Activated CD4-positive, alpha-beta T cell treated with anti-CD3 and anti-CD28 coated beads for 48 hours (primary cell): ENCODE results near the gene SCRT2.

Experiments used
- DNase-seq: peaks from one replicate; pipeline ENCODE4 v3.0.0-alpha.2; 2020

The SCRT2 gene

GRCh38 chr20:669573-669972, 6.0 kb downstream of the SCRT2 start:
- no peak for DNase-seq

DNA sequence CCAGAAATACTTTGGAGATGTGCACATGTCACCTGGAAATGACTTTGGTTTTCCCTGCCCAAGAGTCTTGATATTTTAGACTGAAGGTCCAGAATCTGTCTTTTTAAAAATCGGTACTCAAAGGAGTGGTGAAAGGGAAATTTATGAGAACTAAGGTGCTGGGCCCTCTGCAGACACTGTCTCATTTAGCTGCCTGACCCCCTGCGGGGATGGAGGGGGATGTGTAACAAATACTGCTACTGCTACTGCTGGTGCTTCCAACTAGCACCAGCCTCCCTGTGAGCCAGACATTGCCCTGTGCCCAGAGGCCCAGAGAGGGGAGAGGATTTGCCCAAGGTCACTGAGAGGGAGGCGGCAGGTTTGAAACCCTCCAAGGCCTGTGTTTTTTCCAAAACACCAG, 7.0 kb downstream of the SCRT2 start:
- DNase-seq = no peak

- no peak for DNase-seq
These were observed 7.6 kb downstream of the SCRT2 start for GRCh38 chr20:668050-668449.

GRCh38 chr20:667351-668034, 8.1 kb downstream of the SCRT2 start:
- peak; percentile 77 for DNase-seq

DNA sequence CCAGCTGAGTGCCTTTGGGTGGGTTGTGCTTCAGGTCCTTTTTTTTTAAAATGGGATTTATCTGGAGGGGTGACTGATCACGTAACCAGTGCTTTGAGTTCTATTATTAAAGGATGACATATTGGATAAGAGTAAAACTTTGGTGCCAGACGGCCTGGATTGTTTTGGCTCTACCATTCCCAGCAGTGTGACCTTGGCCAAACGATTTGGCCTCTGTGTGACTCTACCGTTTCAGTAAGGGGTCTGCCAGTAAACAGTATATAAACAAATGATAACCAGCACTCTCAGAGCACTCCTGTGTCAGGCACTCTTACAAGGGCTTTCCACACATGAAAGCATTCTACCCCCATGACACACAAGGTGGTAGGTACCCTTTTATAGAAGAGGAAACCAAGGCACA, 8.7 kb downstream of the SCRT2 start:
- no peak for DNase-seq

DNA sequence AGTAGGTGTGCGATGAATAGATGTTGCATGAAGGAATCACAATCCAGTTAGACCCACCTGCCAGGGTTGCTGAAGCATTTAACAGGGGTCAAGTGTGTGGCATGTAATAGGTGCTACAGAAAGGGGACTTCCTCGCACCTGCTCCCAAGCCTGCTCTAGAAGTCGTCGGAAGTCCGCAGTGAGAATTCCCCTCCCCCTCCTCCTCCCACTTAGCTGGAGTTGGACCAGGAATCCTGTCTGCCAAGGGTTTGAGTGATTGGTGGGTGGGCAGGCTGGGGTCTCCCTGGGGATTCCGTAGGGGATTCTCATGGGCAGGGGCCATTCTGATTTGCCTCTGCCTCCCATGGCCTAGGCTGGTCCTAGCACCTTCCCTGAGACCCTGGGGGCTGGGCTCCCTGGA, 10.3 kb downstream of the SCRT2 start:
- DNase-seq = no peak

DNA sequence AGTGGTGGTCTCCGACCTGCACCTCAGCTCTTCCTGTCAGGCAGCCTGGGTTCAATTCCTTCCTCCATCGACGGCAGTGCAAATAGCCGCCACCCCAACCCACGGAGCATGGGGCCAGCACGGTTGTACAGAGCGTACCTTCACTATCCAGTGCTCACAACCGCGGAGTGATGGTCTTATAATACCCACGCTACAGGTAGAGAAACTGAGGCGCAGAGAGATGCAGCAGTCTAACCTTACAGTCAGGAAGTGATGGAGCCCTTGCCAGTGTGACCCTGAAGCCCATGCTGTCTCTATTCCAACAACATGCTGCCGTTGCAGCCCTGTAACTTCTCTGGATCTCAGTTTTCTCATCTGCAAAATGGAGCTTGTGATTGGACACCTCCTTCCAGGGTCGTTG, 11.0 kb downstream of the SCRT2 start:
- DNase-seq = no peak

- DNase-seq = no peak
These were observed 11.5 kb downstream of the SCRT2 start for GRCh38 chr20:664151-664550.

GRCh38 chr20:663315-664090, 12.1 kb downstream of the SCRT2 start:
- DNase-seq = peak; percentile 51

DNA sequence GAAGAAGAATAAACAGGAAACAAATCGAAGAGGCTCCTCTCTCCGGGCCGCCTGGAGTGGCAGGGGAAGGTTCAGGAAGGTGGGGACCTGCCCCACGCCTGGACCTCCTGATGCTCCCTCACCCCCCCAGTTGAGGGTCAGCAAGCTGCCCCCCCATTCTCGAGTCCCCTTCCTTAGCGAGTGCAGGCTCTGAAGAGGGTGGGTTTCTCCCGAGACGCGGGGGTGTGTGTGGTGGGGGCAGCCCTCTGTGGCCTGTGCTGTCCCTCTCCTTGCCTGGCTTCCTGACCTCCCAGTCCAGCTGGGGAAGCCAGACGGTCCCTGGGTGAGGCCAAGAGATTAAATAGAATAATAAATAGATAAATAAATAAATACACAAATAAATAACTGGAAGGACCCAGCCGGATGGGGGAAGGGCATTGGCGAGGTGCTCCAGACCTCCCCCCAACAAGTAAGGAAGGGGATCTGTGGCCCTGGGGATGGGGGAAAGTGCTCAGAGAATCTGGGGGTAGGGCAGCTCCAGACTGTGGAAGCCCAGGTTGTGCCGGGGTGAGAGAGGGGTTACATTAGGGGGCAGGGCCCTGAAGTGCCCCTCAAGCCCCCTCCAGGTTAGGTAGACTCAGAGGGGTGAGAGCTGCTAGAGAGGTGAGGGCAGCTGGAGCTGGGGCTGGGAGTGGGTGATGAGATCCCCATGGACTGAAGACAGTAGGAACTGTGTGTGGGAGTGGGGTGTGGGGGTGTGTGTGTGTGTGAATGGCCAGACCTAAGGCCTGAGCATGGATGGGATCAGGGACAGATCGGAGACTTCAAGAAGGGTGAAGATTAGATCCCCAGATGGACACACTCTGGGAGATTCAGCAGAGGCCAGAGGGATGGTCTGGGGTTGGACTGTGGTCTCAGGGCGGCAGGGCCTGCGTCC, 13.1 kb downstream of the SCRT2 start:
- no peak for DNase-seq

- no peak for DNase-seq
These were observed 13.9 kb downstream of the SCRT2 start for GRCh38 chr20:661474-662270.

DNA sequence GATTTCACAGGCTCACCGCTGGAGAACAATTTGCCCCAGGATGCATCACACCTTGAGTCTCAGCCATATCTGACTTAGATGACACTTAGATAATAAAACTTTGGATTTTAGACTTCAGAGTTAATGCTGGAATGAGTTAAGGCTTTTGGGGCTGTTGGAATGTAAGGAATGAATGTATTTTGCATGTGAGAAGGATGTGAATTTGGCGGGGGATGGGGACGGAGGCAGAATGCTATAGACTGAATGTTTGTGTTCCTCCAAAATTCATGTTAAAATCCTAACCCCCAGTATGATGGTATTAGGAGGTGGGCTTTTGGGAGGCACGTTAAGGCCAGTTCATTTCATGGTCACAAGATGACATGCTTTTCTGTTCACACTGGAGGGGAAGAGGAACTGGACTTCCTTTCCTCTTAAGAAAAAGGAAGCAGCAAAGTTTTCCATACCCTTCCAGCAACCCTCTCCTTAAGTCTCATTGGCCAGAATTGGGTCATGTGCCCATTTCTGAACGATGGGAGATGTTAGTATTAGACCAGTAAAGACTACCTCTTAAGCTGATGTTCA, 16.8 kb downstream of the SCRT2 start:
- DNase-seq = no peak

DNA sequence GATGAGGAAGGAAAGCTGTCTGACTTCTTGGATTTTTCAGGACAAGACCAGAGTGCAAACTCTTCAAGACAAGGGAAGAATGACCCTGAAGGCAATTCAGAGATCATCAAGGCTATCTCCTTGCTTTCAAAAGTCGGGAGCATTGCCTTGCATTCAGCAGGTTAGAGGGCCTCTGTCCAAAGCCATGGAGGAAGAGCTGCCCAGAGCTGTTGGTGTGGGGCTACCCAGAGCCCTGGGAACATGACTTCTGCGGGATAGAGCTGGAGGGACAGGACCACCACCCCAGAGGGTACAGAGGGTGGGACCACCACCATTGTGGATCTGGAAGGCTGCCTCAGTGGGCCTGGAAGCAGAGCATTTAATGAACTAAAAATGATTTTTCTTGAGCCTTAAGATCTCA, 17.4 kb downstream of the SCRT2 start:
- no peak for DNase-seq

- DNase-seq = no peak
These were observed 19.6 kb downstream of the SCRT2 start for GRCh38 chr20:655726-656624.

DNA sequence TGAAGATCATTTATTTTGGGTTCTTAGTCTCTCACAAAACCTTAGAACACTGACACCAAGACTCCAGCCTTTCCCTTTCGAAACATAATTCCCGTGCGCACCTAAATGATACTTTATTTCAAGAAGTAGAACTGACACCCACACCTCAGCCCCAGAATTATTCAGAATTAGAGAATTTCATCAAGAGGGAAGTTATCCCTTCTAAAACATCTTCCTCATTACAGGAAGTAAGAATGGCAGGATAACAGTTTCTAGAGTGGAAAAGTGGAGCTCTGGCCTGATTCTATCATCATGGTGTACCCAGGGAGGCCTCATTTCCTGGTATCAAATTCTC, 21.2 kb downstream of the SCRT2 start:
- no peak for DNase-seq

DNA sequence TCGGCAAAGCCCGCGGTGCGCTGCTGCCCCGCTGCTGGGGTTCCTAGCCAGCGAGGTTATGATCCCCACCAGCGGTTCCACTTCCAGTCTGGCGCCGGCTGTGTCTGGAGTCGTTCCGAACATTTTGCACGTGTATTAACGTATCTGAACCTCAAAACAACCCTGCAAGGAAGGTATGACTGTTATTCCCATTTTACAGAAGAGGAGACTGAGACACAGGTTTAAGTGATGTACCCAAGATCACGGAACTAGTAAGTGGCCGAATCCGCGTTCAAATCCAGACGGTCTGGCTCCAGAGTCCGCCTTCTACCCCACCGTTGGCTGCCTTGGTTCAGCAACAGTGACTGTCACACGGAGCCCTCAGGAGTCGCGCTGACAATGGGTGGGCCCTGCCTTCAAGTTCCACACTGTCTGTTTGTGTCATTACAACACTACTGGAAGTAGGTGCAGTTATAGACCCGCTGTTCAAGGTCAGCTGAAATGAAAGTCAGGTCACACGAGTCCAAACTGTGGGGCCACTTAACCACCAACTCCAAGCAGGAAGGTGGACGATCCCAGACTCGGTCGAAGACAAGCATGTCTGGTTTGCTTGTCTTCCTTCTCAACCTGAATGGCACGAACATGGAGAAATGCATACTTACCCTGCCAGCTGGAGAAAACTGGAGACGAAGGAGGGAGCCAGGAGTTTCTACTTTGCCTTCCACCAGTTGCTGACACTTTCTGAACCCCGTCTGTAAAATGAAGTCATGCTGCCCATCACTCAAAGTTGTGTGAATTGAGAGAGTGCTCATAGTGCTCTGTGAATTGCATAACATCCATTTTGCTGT, 21.8 kb downstream of the SCRT2 start:
- no peak for DNase-seq

DNA sequence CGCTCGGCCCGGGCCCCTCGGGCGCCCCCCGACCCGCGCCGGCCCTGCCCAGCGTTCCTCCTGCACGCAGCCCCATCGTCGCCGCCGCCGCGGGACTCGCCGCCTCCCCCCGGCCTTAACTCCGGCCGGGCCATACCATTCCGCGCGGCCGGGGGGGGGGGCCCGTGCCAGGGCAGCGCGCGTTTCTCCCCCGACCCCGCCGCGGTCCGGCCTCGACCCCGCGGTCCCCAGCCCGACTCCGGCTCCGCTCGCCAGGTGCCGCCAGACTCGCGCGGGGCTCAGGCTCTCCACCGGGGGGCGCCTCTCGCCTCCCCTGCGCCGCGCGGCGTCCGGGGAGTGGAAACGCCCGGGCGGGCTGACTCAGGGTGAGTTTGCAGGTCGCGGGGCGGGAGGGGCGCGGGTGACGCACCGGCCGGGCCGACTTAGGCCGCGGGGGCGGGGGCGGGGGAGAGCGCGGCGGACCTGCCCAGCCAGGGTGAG, 22.5 kb downstream of the SCRT2 start, which contains the start of gene SRXN1:
SRXN1 (minus strand) TSS at position 91 of the 480 bp plus-strand sequence; CDS start at position 76, 15 bp downstream.
- DNase-seq = peak; percentile 88

DNA sequence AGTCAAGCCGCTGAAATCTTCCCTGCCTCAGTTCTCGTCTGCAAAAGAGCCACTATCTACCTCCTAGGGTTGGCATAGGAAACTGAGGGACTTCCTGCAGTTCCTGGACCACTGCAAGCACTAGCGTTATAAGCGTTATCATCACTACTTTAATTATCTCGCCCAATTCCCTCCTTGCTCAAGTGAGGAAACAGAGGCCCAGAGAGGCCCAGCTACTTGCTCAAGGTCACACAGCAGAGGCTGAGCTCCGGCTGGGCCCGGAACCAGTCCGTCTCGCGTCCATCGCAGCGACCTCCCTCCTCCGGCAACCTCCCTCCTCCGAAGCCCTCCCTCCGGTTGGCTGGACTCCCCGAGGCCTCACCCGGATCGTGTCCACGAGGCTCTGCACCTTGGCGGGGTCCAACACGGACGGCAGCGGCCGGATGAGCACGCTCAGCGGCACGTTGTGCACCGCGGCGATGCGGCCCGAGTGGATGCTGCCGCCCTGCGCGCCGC, 22.9 kb downstream of the SCRT2 start:
- no peak for DNase-seq

- peak; percentile 21 for DNase-seq
These were observed 23.6 kb downstream of the SCRT2 start for GRCh38 chr20:651713-652614.
